HG03045 (cell line): ENCODE measurements around the gene SLC1A4.
"Not testable (repeated sequence)": the region's sequence is repeated elsewhere in the genome, so short reads cannot be mapped to it uniquely, and the experiment has no call there.

Source experiments
- ATAC-seq: cut with Tn5 transposase; IDR thresholded peaks from one replicate; pipeline ENCODE4 v1.9.1; 2021; ENCODE audit warnings: mild to moderate bottlenecking, moderate library complexity; ENCODE audit not compliant: unreplicated experiment

The SLC1A4 gene

DNA sequence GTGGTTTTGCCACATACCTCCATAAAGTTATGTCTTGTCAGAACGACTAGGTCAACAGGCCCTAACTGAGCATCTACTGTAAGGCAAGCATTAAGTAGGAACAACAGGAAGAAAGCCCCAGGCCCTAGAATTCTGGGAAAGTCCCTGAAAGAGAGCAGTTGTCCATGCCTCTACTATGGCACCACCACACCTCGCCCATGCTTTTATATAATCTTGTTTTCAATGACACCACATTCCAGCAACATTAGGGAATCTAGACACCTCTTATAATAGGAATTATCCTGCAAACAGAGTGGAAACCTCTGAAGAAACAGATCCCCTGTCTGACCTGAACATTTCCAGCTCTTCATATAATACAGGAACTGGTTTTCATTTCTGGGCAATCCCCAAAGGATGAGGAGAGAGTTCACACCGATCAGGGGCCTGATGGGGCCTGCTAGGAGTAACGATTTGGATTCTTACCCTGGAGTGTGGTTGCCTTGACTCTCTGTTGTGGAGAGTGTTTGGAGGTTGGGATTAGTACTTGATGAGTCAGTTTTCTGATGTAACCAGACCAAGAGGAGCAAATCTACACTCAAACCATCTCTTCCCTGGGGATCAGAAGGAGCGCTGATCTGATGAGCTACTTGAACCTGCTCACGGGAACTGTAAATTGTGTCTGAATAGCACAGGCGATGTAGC lies 35.1 kb downstream of the SLC1A4 start:
- no peak for ATAC-seq

DNA sequence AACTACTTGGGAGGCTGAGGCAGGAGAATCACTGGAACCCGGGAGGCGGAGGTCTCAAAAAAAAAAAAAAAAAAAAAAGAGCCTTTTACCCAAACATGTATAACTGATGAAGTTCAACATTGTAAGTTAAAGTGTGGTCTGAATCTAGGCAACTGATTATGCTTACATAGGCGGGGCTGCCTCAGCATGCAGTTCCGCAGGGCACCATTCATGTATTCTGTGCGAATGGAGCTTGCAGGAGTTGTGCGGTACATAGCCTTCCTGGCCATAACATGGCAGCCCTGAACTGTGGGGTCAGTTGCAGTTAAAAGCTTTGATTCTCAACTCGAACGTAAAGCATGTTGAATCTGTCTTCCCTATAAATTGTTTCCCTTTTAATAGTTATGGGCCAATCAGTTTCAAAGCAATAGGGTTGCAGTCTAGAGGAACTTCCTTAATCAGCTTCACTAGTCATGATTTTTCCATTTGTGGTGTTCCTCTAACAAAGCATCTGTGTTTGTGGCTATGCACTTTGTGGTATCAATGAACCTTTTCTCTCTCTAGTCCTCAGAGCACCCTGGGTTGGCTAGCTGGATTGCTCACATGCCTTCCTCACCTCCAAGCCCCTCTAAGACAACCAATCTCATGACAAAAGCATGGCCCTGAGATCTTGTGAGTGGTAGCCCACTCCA lies 36.4 kb downstream of the SLC1A4 start:
- no peak for ATAC-seq

DNA sequence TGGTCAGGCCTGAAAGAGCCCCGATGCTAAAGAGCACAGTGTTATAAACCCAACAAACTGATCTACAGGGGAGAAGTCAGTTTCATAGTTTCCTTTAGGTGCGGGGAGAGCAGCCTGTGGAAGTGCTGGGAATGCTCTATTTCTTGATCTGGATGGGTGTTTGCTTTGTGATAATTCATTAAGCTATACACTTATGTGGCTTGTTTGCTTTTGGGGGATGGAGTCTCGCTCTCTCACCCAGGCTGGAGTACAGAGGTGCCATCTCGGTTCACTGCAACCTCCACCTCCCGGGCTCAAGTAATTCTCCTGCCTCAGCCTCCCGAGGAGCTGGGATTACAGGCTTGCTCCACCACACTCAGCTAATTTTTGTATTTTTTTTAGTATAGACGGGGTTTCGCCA lies 37.0 kb downstream of the SLC1A4 start:
- ATAC-seq = no peak

DNA sequence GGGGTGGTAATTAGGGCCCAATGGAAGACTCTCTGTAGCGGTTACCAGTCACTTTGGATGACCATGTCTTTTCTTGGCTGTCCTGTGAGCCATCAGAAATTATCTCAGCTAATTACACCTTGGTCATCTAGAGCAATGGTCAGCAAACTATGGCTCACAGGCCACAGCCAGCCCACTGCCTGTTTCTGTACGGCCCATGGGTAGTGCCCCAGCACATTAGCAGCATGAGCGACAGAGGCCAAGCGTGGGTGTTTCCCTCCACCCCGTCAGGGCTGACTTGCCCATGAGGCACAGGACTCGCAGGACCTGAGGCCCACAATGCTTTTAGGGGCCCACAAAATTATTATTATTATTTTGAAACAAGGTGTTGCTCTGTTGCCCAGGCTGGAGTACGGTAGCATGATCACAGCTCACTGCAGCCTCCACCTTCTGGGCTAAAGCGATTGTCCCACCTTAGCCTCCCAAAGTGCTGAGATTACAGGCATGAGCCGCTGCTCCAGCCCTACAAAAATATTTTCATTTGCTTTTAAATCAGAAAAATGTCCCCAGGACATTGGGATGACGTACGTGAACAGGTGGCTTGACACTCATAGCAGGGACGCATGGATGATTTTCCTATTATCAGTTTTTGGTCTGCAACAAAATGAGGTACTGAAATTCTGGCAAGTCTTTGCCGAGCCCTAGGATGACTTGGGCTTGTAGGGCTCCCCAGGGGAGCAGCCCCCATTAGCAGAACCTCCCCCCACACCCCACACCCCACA lies 37.7 kb downstream of the SLC1A4 start:
- no peak for ATAC-seq

DNA sequence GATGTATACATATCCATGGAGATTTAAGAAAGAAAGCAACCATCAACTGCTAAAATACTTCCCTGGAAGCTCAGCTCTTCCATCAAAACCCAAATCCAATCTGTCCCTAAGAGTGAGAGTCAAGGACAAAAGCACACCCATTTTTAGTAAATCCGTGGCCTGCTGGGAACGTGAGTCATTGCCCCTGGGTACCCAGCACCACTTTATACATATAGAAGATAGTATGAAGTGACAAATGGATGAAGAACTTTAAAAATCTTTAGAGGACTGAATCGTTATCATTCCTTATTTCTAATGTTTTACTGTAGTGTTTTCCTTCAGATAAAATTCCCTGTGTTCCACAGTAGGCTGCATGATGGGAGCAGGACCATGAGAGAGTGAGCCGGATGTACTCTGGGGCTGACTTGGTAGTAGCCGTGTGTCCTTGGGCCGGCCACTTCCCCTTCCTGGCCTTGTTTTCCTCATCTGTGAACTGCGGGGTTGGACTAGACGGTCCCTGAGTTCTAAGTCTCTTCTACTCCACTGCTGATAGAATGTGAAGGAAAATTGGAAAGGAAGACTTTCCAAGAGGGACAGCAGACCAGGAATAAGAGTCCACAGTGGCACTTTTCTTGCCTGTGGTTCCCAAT lies 38.5 kb downstream of the SLC1A4 start:
- no peak for ATAC-seq

DNA sequence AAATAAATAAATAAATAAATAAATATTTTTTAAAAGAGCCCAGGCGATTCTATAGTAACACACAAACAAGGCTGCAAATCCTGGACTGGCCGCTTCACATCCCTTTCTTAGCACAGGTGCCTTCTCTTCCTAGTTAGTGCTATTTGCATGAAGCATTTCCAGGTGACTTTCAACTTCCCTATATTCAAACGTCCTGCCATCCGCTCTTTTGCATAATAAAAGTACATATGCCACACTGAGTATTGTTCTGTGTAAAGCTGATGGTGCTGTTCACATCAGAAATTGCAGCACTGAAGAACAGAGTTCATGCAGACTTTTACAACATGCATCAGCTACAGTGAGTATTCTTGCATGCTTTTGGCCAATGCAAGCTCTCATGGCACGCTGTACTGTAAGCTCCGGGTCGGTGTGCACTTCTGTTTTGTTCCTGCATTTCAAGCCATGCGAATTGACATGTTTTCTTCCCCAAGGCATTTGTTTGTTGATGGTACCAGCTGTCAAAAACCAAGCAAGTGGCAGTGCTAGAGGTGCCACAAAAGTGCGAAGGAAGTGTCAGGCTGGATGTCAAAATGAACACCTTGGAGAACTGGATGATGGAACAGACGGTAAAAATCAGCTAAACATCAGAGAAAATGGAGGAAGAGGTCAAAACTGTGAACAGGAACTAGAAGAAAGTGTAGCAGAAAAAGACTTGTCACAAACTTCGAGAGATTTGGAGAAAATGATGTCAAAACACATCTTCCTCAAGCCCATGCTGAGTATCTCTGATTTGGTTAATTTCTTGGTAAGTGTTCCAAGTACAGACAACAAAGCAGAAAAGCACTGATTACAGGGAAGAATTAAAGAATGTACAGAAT lies 41.5 kb downstream of the SLC1A4 start:
- ATAC-seq = no peak

DNA sequence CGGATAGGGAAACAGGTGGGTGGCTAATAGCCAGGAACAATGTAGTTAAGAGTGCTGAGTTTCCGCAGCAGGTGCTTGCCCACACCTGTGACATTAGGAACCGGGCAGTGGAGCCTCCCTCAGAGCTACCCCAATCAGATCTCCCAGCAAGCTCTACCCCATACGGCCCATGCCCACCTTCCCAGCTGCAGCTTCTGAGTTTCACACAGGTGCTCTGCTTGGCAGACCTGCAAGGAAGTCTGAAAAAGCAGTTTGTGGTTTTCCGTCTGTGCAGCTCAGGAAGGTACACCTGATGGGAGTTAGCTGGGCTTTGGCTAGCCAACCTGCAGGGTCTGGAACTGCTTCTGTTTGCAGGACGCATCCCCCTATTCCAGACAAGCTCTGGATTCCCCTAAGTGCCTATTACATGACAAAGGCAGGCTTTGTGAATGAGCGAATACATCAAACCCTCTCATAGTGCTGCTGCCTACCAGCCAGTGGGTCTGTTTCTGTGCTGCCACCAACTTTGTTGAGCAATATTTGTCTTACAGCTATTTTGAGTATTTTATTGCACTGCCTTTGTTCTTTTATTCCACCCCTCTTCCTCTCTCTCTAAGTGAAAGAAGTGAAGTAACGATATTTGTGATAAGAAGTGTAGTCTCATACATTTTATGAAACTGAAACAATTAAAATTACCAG lies 42.3 kb downstream of the SLC1A4 start:
- ATAC-seq = no peak

DNA sequence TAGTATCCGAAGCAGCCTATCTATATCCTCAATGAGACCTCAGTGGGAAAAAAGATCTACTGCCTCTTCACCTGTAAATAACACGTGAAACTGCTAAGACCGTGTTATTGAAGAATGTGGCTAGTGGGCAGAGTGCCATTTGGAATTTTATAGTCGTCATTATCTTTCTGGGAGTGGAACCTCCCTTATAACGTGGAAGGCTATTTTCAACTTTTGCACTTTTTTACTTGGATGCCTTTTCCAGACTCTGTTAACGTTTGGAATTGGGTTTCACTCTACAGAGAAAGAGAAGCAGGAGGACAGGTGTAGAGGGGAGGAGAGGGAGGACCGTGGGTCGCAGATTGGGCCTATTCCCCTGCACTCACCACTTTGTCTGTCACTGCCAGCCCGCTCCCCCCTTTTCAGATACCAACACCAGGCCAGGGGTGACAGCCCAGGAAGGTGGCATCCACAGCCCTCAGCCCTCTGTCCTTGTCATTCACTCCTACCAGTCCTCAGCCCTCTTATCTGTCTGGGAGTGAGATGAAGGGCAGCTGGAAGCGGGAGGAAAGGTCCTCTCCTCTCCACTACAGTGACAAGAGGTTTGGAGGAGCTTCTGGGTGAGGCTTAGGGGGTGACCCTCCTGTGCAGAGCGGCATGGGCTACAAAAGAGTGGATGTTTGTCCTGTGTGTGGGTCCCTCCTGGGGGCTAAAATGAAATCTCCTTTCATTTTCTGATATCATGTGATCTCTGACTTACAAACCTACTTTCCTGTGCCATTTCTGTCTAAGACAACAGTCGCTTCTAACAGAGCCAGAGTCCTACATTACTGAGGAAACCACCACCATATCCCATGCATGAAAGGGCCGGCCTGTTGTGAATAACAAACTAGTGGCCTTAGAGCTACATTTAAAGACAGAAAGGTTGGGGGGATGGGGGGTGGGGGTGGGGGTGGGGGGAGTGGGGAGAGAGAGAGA lies 43.1 kb downstream of the SLC1A4 start:
- ATAC-seq = no peak

DNA sequence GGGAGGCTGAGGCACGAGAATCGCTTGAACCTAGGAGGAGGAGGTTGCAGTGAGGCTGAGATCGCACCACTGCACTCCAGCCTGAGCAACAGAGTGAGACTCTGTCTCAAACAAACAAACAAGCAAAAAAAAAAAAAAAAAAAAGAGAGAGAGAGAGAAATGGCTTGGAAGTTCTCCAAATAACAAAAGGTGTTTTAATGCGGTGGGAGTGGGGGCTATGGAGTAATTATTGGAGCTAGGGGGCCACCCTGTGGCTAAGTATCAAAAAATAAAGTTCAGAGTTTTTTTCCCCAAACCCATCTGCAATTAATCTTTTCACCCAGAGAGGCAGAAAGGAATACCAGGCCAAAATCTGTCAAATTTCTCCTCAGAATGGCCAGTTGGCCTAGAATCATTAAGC lies 44.0 kb downstream of the SLC1A4 start:
- no peak for ATAC-seq

DNA sequence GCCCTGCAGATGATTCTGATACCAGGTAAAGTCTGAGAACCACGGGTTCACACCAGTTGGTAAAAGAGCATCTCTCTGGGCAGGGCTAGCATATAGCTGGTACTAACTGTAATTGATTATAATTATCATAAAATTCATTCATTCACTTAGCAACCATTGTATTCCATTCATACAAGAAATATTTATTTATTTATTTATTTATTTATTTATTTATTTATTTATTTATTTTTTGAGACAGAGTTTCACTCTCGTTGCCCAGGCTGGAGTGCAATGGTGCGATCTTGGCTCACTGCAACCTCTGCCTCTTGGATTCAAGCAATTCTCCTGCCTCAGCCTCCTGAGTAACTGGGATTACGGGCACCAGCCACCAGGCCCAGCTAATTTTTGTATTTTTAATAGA lies 44.5 kb downstream of the SLC1A4 start:
- ATAC-seq = not testable (repeated sequence)

DNA sequence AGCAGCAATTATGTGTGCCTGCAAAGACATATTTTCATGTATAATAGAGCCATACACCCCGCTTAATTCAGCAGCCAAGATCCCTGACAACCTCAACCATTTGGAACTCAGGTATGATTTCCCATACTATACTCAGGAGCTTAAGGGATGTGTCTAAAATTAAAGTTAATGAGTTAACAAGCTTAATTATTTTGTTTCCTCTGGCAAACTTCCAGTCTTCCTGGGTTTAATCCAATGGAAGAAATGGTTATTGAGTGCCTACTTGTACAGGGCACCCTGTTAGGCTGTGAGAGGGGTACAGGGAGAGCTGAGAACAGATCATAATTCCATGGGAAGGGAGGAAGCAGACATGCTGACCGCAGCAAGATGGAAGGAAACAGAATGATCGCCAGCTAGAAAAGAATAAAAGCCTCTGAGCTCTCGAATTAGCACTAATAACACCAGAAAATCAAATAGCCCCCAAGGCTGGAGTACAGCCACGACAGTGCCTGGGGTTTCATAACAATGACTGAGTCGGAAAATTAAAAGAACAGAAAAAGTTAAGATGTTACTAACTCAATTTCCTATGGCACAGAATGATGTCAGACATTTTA lies 46.2 kb downstream of the SLC1A4 start:
- no peak for ATAC-seq

DNA sequence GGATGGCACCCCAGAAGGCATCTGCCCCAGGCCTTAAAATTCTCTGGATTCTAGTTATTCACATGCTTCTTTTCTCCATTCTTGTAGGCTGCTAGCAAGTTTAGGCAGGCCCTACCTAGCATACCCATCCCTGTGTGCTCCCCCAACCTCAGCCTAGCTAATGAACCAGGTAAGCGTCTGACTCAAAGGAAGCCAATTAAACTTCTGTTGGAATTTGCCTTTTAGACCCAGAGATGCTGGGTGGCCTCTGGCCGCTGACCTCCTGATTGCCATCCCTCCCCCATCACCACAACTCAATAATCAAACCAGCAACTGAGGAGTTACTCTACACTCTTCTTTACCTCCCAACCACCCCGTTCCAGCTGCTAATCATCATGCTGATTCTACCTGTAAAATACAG lies 48.0 kb downstream of the SLC1A4 start:
- no peak for ATAC-seq

DNA sequence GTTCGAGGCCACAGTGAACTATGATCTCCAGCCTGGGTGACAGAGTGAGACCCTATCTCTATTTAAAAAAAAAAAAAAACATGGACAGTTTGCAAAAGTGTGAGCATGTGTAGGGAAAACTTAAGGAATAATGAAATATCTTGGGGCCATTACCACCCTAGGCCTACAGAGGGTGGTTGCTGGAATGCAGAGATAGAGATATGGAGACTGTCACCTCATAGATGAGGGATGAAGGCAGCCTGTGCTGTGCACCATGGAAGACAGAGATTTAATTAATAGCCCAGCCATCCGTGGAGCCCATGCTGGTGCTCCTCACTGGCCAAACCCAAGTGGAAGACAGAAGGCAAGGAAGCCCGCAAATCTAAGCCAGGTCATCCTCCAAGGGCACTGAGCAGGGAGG lies 50.4 kb downstream of the SLC1A4 start:
- no peak for ATAC-seq

DNA sequence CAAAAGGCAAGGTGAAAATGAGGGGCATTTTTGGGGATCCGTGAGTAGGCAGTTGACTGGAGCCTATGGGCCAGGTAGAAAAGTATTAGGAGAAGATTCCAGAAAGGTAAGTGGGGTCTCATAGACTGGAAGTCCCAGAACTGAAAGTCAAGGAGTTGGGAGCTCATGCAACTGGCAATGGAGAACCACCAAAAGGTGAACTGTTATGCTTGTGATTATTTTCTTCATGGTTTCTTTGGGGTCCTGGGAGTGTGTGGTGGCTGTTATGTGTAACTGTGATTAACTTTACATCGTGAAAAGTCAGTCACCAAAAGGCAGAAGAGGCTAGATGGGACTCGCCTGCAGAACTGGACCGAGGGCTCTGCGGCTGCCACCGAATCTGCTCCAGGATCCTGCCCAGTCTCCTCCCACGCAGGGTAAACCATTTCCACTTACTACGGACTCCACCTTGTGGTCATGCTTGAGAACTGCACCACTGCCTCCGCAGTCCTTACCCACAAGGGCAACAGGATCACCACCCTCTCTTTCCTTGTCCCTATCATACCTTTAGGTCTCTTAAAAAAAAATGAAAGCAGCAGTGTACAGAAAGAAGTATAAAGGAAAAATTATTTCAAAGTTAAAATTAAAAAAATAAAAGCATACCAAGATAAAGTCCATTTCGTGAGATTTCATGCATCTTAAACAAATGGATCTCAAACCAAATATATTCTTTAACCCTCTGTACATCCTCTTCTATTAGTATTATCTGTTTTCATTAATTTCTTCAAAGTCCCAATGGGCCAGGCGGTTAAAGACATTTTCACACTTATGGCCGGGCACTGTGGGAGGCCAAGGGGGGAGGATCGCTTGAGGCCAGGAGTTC lies 51.4 kb downstream of the SLC1A4 start:
- ATAC-seq = no peak

DNA sequence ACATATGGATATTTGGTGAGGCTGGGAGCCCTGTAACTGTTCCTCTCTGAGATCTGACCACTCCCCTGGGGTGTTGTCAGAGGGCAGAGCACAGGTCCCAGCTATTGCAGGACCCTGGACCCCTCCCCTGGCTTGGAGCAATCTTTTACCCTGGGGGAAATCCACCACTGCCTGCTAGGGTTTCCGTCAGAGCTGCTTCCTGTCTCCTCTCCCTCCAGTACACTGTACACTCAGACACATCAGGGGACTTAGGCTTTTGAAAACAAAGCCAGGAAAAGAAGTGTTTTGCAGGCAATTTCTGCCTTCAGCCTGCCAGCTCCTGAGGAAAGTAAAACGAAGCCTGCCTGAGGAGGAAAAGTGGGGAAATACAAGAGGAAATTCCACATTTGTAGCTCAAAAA lies 53.8 kb downstream of the SLC1A4 start:
- ATAC-seq = no peak

DNA sequence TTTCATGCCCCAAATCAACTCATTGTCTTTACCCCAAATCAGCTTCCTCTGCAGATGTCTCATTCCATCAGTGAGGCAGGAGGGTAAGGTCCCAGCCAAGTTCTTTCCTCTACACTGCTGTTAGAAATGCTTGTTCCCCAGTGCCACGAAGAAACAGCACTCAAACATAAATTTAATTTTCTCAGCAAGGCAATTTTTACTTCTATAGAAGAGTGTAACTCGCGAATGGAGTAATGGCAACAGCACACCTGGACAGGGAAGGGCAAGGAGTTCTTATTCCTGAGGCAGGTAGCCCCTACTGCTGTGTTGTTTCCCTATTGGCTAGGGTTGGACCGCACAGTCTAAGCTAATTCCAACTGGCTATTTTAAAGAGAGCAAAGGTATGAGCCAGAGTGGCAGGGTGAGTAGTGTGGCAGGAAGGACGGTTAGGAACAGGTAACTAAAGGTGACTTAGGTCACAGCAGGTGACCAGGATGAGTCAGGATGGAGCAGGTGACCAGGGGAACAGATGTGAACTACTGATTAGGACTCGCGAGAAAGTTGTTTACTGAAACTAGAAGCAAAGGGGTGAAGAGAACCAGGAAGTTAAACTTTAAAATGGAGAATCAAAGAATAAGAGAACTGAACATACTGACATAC lies 55.0 kb downstream of the SLC1A4 start:
- no peak for ATAC-seq

DNA sequence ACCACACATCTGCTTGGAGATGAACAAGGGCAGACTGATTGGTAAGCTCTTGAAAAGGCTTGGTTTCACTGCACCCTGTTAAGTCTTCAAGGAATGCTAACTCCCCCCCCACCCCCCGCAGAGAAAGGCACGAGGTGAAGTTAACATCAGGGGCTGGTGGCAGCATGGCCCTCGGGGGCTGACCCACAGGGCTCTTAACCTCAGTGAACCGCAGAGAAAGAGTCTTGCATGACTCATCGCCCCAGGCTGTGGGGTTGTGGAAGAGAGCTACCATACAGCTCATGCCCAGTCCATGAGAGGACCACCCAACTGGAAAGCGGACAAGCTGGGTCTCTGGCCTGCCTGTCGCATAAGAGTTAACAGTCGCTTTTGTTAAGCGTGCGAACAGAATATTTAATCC lies 56.5 kb downstream of the SLC1A4 start:
- no peak for ATAC-seq
